GM21367 (cell line): Measurements from ENCODE around the gene PROM2.
"Not testable (repeated sequence)": the region's sequence is repeated elsewhere in the genome, so short reads cannot be mapped to it uniquely, and the experiment has no call there.

ENCODE experiments used
- ATAC-seq: cut with Tn5 transposase; IDR thresholded peaks from one replicate; pipeline ENCODE4 v1.9.1; 2021; ENCODE audit not compliant: unreplicated experiment

Gene PROM2

DNA sequence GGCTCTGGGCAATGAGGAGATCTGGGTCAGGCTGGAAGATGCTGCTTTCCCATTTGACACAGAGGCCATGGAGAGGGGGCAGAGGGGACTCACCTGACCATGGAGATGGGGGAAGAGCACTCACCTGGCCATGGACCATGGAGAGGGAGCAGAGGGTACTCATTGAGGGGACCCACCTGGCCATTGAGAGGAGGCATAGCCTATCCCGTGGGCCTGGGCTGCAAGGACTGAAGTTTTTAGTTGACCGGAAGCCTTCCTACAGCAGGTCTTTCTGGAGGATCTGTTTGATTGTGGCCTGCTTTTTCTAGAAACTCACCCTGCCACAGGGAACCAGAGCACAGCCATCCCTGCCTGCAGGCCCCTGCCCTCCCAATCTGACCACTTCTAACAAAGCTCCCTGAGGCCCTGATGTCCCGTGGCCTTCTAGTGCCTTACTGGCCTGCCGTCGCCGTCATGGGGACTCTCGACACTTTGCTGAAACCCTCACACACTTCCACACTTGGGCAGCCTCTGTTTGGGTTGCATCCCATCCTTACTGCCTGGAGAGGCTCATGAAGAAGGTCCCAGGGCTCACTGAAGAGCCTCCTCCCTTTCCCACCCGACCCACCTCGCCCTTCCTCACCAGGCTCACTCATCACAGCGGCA lies 5.1 kb upstream of the PROM2 start:
- ATAC-seq: no peak

DNA sequence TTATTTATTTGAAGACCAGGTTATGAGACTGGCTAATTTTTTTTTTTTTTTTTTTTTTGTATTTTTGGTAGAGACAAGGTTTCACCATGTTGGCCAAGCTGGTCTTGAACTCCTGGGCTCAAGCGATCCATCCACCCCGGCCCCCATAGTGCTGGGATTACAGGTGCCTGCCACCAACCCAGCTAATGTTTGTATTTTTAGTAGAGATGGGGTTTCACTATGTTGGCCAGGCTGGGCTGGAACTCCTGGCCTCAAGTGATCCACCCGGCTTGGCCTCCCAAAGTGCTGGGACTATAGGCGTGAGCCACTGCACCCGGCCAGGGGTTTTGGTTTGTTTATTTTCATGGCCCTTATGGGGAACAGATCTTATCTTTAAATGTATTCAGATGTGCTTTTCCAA lies 4.5 kb upstream of the PROM2 start:
- ATAC-seq: not testable (repeated sequence)

DNA sequence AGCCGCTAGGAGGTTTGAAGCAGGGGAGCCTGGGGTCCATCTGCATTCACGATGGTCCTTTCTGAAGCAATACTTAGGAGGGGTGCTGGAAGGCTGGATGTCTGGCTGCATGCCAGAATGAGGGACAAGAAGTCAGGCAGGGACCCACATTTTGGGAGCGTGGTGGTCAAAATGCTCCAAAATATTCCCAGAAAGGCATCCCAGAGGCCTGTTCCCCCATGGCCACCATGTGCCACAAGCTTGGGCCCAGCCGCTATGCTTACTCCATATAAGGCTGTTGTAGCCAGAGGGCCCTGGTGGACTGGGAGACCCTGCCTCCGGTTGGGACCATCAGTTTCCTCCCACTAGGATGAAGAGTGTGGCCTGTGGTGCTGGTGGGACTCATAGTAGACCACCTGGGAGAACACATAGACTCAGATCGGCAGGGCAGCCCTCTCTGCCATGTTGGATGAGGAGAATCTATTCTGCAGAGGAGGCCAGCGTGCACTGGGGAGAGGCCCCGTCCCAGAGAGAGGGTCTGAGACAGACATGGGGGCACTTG lies 3.6 kb upstream of the PROM2 start:
- no peak for ATAC-seq

DNA sequence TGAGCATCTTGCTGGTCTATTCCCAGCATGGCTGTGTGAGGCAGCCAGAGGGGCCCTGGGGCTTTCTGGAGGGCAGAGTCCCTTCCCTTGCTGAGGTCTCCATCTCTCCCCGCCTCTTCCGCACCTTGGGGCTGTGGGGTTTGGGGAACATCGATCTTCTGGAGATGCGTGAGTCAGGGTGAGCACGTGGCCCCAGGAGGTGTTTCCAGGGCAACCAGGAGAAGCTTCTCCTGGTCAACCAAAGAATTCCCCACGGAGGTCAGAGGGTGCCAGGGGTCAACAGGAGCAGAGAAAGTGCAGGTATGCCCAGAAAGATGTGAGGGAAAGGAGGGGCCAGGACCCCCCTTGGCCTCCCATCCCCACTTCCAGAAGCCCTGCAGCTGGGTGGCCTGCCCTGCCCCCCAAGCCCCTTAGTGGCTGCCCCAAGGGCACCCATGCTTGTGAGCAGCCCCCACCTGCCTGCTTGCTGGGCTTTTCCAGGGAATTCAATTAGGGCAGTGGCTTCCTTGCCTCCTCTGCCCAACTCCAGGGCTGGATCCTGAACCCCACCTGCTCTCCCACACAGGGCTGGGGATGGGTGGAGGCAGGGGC lies 2.8 kb upstream of the PROM2 start:
- ATAC-seq: no peak

DNA sequence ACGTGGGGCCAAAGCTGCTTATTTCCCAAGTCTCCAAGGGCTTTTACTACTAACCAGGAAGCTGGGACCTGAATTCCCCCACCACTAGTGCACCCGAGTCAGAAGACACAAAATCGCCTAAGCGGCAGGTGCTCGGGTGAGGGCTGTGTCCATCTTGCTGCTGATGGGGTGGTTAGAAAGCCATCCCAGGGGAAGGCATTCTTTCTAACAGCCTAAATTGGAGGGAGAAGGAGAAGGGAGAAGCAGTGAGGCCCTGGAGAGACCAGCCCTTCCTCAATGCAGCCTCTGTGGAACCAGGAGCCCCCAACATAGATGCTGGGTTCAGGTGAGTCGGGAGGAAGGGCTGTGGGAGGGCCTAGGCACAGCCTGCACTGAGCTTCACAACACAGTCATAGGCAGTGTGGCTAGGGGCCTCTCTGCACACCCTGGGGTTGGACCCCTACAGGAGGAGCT lies 1.9 kb upstream of the PROM2 start:
- ATAC-seq: no peak

DNA sequence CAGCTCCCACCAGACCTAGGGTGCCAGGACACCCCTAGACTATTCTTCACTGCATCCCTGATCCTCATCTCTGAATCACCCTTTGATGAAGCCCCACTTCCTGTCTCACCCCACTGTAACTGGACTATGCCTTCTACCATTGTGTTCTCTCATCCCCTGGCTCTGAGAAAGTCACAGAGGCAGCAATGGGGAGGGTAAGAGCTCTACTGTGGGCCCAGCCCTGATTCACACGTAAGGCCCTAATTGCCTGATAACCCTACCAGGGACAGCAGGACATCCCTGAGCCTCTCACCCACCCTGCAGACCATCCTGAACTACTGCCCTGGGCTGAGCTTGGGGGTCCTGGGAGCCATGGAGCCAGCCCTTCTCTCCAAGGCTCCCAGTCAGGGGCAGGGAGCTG lies 1.5 kb upstream of the PROM2 start:
- no peak for ATAC-seq

DNA sequence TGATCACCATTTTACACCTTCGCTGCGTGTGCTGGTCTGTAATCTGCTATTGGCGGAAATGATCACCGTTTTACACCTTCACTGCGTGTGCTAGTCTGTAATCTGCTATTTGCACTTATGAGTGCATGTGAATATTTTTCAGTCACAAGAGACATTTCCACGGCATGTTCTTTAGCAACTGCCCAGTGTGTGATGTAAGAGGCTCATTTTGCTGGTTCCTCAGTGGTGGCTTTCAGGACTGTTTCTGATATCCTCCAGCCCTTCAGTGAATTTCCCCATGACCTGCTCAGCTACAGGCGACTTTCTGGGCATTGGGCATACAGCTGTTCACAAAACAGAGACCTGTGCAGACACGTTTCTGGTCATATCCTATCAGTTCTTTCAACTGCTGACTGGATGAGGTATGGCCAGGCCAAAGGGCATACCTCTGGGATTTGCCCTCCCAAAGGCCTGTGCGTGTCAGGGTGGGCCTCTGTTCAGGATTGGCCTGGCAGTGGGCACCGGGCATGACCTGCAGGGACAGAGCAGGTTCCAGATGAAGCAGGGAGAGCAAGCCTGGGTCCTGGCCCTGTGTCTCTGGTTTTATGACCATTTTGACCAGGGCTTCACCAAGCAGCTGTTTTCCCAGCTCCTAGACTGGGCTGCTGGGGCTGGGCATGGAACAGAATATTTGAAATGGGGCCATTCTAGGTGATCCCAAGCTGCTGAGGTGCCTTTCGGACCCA lies 521 bp upstream of the PROM2 start:
- no peak for ATAC-seq

DNA sequence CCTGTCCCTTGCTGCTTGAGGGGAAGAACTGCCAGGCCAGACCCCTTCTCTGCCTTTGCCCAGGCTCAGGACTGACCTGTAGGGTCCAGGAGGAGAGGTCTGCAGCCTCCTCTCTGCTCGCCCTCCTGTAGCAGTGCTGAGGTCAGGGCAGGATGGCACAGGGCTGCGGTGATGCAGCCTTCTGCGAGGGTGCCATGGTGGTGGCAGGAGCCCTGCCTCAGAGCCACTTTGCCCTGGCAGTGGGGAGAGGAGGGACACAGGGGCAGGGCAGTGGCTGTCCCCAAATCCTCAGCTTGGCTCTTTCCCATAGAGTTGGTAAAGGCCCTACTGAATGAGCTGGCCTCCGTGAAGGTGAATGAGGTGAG lies 884 bp downstream of the PROM2 start:
- no peak for ATAC-seq

DNA sequence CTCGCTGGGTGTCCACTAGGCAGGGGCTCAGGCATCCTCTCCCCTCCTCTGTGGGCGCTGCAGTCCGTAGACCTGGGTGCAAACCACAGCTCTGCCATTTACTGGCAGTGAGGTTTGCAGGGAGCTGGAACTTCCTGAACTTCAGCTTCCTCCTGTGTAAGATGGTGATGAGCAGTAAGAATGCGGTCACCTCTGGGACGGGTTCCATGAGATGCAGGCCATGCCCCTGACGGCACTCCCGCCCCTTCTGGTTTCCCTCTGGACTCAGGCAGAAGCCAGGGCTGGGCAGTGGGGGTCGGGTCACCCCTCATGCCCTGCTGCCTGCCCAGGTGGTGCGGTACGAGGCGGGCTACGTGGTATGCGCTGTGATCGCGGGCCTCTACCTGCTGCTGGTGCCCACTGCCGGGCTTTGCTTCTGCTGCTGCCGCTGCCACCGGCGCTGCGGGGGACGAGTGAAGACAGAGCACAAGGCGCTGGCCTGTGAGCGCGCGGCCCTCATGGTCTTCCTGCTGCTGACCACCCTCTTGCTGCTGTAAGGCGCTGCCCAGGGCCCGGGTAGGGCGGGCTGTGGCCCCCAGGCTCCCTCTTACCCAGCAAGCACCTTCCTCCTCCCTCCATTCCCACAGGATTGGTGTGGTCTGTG lies 1.5 kb downstream of the PROM2 start:
- no peak for ATAC-seq

DNA sequence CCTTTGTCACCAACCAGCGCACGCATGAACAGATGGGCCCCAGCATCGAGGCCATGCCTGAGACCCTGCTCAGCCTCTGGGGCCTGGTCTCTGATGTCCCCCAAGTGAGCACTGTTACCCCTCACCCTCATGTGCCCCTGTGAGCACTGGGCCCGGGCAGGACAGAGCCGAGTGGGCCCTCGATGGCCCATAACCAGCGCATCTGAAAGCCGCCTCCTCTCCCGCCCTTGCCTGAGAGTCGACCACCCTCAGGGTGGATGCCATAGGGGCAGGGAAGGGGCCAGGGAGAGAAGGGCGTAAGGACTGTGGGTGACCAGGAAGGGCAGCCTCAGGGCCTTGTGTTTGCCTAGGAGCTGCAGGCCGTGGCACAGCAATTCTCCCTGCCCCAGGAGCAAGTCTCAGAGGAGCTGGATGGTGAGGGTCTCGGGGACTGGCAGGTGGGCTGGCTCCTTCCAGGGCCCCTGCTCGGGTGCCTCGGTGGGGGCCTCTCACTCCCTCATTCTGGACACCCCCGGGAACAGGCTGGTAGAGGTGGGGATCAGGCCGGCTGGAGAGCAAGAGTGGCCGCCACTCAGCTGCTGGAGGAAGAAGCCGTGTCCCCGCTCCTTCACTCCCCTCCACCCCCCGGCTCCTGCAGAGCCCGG lies 2.1 kb downstream of the PROM2 start:
- no peak for ATAC-seq

DNA sequence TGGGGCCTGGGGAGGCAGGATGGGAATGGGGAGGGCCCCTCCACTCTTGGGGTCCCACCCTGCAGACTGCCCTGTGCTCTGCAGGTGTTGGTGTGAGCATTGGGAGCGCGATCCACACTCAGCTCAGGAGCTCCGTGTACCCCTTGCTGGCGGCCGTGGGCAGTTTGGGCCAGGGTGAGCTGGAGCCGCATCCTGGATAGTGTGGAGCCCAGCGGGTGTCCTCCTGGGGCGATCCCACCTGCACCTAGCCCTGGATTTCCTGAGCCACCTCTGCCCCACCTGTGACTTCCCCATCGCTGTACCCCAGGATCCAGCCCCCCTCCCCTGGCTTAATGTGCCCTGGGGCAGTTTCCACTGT lies 2.6 kb downstream of the PROM2 start:
- no peak for ATAC-seq

DNA sequence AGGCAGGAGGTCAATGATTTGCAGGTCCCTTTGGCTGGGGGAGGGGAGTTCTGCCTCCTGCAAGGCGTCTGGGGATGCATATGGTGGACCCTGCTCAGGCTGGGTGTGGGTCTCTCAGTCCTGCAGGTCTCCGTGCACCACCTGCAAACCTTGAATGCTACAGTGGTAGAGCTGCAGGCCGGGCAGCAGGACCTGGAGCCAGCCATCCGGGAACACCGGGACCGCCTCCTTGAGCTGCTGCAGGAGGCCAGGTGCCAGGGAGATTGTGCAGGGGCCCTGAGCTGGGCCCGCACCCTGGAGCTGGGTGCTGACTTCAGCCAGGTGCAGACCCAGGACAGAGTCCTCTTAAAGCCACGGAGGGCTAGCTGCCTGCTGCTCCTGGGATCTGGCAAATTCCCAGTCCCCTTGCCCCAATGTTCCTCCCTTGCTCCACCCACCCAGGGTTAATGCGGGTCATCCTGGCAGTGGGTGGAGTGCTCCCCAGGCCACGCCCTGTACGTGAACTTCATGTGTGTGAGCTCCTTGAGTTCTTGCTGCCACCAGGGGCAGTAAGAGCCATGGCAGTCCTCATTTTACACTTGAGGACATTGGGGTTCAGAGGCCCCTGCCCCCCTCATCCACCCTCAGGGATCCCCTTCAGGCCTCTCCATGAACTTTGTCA lies 3.1 kb downstream of the PROM2 start:
- ATAC-seq: no peak

DNA sequence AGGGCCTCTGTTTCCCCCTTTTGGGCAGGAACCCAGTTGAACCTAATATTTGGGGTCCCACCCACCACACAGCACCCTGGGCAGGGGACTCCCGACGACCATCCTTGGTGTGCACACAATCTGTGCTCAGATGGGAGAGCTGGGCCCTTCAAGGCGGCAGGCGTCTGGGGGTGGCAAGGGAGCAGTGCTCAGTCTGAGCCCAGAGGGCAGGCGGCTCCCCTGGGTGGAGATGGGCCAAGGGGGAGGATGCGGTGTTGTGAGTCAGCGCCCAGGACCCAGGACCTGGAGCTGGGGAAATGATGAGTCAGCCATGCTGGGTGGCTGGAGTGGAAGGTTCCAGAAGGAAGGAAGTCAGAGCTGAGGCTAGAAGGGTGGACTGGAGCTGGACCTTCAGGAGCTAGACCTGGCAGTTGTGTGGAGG lies 3.8 kb downstream of the PROM2 start:
- no peak for ATAC-seq

DNA sequence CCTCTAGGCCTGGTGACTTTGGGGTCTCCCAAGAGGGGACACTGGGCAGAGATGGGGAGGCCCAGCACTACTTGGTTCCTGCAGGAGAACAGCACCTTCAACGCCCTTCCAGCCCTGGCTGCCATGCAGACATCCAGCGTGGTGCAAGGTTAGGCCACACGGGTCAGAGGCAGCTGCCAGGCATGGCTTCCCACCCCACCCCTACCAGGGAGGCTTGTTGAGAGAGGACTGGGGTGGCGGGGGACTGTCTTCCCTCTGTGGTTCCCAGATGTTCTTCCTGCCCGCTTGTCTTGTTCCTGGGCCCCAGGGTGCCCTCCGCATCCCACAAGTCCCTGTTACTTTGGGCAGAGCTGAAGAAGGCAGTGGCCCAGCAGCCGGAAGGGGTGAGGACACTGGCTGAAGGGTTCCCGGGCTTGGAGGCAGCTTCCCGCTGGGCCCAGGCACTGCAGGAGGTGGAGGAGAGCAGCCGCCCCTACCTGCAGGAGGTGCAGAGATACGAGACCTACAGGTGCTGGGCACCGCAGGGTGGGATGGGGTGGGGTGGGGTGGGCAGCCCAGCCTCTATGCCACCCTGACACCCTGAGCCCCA lies 4.5 kb downstream of the PROM2 start:
- no peak for ATAC-seq

DNA sequence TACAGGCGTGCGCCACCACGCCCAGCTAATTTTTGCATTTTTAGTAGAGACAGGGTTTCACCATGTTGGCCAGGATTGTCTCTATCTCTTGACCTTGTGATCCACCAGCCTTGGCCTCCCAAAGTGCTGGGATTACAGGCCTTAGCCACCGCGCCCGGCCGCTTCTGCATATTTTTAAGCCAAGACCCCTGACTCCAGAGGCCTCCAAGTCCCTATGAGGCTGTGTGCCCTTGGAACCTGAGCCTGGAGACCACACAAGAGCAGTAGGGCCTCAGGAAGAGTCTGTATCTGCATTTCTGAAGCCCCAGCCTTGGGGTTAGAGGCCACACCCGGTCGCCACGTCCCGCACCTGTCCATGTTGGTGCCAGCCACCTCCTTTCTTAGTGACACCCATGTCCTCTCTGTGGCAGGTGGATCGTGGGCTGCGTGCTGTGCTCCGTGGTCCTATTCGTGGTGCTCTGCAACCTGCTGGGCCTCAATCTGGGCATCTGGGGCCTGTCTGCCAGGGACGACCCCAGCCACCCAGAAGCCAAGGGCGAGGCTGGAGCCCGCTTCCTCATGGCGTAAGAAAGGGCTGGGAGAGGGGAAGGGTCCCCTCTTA lies 5.3 kb downstream of the PROM2 start:
- no peak for ATAC-seq

DNA sequence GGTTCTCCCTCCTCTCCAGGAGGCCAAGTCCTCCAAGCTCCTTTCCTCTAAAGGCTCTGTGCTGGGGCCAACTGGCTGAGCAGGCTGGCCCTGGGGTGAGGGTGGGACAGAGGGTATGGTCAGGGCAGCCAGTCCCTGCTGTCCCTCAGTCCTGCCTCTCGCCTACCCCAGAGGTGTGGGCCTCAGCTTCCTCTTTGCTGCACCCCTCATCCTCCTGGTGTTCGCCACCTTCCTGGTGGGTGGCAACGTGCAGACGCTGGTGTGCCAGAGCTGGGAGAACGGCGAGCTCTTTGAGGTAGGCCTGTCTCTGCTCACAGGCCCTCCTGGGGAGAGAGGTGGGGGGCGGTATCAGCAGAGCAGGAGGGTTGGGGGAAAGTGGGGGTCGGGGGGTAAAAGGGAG lies 6.8 kb downstream of the PROM2 start:
- no peak for ATAC-seq

DNA sequence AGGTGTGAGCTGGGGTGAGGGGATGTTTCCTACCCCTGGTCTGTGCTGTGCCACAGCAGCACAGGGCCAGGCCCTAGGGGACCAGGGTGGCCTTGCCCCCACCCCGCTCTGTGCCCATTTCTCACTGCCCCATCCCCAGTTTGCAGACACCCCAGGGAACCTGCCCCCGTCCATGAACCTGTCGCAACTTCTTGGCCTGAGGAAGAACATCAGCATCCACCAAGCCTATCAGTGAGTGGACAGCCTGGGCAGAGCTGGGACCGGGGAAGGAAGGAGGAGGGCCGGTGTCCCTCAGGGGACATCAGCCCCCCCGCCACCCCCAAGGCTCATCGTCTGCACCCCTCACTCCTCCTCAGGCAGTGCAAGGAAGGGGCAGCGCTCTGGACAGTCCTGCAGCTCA lies 7.5 kb downstream of the PROM2 start:
- ATAC-seq: no peak

DNA sequence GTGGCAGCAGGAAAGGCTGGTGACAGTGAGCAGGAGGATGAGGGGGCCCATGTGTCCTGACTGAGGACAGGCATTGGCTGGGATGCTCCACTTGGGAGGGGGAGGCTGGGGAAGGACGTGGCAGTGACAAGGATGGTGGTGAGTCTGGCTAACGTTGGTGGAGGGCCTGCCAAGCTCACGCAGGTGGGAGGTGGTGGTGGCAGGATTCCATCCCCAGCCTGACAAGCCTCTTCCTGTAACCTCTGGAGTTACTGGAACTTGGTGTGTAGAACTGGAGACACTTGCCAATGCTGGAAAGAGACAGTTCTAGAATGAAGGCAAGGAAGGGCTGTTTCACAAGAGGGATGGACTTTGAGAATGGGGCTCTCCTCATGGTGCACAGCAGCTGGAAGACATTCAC lies 8.2 kb downstream of the PROM2 start:
- ATAC-seq: no peak

DNA sequence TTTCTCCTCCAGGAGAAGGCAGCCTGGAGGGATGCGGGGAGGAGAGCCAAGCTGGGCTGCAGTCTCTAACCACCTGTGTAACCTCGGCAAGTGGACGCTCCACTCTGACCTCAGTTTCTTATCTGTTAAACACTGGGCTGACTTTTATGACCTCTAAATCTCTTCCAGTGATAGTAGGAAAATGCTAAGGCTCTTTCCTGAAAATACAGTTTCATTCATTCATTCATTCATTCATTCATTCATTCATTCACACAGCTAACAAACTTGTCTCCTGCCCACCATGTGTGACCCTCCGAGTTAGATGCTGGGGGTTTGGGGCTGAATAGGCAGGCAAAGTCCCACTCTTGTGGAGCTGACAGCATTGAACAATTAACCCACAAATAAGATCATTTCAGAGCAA lies 9.3 kb downstream of the PROM2 start:
- no peak for ATAC-seq

DNA sequence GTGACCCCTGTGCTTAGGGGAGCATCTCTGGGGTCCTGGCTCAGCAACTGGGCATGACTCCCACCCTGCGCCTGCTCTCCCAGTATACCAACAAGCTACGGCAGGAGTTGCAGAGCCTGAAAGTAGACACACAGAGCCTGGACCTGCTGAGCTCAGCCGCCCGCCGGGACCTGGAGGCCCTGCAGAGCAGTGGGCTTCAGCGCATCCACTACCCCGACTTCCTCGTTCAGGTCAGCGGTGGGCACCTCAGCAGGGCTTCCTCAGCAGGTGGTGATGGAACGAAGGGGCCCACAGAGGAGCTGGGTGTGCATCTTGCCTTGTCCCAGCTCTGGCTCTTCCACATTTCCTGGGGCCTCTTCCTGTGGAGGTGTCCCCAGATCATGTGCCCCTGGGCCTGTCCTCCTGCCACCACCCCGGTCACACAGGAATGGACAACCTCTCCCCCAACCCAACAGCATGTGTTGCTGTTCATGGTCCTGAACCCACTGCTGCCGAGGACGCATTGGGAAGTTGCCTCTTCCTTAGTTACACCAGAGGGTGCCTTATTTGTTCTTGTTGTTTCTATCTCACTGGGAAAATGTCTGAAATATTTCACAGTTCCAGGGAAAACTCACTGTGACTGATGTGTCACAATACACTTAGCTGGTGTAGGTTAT lies 10.8 kb downstream of the PROM2 start:
- ATAC-seq: no peak
